Astrocyte (in vitro differentiated cells and primary cell): ENCODE data around the gene ZNF689.

Experiments used
- EZH2 ChIP-seq: IDR thresholded peaks from 2 replicates; pipeline ENCODE4 v1.6.1; 2012; ENCODE audit warnings: mild to moderate bottlenecking, low read length, inconsistent platforms; ENCODE audit not compliant: insufficient read depth
- TF ChIP-seq, protein P1 (sequence below): IDR thresholded peaks from 2 replicates; pipeline ENCODE4 v1.5.1; 2011; ENCODE audit warnings: low read depth, mild to moderate bottlenecking, inconsistent platforms, low read length, moderate library complexity; ENCODE audit not compliant: insufficient read depth

DNA sequence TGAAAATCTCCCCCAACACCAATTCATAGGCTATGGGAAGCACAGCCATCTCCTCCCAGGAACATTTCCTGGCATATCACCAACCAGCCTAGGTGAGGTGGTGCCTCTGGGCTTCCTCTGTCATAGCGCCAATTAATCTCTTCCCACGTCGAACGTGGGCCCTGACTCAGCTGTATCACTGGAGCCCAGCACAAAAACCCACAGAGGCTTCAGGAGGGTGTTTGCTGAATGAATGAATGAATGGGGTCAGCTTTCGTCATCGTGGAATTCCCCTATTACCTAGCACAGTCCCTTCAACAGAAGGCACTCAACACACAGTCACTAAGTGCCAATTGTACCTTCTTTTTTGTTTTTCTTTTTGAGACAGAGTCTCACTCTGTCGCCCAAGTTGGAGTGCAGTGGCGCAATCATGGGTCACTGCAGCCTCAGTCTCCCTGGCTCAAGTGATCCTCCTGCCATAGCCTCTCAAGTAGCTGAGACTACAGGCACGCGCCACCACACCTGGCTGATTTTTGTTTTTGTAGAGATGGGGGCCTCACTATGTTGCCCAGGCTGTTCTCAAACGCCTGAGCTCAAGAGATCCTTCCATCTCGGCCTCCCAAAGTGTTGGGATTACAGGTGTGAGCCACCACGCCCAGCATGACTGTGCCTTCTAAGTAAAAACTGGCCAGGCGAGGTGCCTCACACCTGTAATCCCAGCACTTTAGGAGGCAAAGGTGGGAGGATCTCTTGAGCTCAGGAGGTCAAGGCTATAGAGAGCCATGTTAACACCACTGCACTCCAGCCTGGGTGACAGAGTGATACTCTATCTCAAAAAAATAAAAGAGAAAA, 42.8 kb downstream of the ZNF689 start:
- TF ChIP-seq, protein P1, sequence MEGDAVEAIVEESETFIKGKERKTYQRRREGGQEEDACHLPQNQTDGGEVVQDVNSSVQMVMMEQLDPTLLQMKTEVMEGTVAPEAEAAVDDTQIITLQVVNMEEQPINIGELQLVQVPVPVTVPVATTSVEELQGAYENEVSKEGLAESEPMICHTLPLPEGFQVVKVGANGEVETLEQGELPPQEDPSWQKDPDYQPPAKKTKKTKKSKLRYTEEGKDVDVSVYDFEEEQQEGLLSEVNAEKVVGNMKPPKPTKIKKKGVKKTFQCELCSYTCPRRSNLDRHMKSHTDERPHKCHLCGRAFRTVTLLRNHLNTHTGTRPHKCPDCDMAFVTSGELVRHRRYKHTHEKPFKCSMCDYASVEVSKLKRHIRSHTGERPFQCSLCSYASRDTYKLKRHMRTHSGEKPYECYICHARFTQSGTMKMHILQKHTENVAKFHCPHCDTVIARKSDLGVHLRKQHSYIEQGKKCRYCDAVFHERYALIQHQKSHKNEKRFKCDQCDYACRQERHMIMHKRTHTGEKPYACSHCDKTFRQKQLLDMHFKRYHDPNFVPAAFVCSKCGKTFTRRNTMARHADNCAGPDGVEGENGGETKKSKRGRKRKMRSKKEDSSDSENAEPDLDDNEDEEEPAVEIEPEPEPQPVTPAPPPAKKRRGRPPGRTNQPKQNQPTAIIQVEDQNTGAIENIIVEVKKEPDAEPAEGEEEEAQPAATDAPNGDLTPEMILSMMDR: no peak
- no peak for TF ChIP-seq EZH2
